Myocyte (in vitro differentiated cells): ENCODE measurements around the gene IGHMBP2. TPM values are rescaled to one million over a fixed set of nuclear protein-coding genes. Genes with fewer than 3 reads are reported as not detected.
"Not testable (repeated sequence)": the region's sequence is repeated elsewhere in the genome, so short reads cannot be mapped to it uniquely, and the experiment has no call there.

Source experiments
- DNase-seq: peaks from one replicate; pipeline ENCODE4 v3.0.0-alpha.2; 2012; ENCODE audit warnings: low read depth
- total RNA-seq: library from RNA; depleted of rRNA; stranded (reverse); fragments of >200 nt; gene quantifications from 2 replicates; pipeline ENCODE4 v1.2.3, GENCODE V29; 2014

IGHMBP2 gene
- total RNA-seq, 1 donor from 2014 or later = 9.7 TPM

DNA sequence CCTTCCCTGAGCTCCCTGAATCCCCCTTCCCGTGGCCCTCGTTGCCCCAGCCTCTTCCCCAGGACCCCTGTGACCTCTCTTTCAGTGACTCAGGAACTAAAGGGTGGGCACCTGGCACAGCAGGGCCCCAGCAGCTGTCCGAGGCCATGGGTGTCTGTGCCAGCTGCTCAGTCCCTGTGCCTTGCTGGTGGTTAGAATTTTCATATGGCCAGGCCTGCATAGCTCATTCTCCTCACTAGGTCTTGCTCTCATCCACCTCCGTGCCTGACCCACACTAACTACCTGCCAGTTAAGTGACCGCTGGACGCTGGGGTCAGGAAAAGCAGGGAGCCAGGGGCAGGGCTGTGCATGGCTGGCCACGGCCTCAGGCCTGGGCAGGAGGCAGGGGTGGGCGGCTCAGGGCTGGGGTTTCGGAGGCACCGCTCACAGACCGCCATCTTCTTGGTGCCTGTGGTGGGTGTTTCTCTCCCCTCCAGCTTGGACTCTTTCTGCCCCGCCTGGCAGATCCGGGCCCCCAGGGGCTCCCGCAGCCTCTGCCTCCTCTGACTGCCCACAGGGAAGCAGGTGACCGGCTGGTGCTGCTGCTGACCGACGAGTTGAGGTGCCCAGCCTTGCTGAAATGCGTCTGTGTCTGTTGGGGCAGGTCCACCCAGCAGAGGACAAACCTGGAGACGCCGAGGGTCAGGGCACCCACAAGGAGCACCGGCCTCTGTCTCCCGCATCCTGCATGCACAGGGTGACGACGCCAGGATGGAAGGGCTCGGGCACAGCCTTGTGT lies 56.8 kb downstream of the IGHMBP2 start:
- peak; percentile 62 for DNase-seq

DNA sequence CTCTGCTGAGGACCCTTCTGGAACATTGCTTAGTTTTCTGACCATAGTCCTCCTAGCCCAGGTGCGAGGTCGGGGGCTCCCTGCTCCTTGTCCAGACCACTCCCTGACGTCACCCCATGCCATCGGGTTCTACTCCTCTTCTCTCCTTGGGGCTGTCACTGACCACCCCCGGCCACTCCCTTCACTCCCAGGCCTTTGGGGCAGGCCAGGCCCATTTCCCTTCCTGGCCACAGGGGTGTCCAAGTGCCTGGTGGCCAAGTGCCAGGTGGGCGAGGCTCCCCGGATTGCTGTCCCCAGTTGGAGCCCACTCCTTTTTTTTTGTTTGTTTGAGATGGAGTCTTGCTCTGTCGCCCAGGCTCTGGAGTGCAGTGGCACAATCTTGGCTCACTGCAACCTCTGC lies 57.6 kb downstream of the IGHMBP2 start:
- DNase-seq = no peak

DNA sequence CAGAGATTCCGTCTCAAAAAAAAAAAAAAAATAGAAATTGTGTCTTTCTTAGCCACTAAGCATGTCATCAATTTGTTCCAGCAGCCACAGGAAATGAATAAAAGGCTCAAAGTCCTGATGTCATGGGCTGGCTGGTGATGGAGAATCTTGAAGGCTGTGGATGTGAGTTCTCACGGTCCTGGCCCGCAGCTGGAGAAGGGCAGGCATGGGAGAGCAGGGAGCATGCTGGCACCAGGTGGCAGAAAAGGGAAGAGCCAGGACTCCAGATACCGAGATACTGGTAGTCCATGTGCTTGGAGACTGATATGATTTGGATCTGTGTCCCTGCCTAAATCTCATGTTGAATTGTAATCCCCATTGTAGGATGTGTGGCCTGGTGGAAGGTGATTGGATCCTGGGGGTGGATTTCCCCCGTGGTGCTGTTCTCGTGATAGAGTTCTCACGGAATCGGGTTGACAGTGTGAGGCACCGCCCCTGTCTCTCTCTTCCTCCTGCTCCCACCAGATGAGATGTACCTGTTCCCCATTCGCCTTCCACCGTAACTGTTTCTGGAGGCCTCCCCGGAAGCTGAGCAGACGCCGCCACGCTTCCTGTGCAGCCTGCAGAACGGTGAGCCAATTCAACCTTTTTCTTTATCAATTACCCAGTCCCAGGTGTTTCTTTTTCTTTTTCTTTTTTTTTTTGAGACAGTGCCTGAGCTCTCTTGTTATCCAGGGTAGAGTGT lies 59.0 kb downstream of the IGHMBP2 start:
- no peak for DNase-seq

DNA sequence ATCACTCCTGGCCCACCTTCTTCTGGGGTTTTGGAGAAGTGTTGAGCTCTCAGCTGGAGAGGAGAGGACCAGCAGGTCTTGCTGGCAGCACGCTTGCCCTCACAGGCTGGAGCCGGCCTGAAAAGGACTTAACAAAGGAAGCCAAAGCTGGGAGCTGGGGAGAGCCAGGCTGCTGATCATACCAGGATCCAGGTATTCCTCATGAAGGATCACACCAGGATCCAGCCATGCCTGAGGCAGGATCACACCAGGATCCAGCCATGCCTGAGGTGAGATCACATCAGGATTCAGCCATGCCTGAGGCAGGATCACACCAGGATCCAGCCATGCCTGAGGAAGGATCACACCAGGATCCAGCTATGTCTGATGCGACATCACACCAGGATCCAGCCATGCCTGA lies 60.1 kb downstream of the IGHMBP2 start:
- DNase-seq = no peak

DNA sequence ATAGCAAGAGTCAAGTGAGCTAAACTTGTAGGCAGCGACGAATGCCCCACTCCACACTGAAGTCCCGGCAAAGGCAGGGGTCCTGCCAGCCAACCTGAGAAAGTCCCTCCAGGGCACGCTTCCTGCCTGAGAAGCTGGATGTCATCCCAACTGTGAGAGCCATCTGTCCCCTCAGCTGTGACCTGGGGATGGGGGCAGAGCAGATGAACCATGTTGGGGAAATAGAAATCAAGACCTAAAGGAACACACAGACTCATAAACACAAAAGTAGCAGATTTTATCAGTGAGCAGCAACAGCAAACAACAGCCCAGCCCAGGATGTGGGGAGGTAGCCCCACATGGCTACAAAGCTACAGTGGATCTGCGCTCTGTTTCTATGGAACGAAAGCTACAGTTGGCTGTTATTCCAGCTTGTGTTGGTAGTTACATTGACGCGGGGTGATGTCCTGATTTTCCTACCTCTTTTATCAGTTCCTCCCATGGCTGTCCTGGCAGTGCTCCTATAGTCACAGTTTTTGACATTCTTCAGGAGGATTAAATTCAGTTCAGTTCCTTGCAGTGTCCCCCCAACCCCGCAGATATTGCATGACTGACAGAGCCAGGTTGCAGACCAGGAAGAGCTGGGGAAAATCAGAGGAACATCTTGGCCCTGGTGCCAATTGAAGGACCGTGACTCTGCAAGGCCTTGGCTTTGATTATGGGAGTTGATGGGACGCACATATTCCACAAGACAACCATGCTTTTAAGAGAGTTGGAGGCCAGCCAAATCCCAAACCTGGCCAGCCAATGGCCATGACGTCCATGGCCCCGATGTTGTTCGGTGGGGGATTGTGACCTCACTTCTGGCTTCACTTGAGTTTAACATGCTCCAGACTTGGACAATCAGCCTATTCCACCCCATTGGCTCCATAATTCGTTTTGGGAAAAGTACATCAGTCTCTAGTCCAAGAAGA lies 62.5 kb downstream of the IGHMBP2 start:
- no peak for DNase-seq

DNA sequence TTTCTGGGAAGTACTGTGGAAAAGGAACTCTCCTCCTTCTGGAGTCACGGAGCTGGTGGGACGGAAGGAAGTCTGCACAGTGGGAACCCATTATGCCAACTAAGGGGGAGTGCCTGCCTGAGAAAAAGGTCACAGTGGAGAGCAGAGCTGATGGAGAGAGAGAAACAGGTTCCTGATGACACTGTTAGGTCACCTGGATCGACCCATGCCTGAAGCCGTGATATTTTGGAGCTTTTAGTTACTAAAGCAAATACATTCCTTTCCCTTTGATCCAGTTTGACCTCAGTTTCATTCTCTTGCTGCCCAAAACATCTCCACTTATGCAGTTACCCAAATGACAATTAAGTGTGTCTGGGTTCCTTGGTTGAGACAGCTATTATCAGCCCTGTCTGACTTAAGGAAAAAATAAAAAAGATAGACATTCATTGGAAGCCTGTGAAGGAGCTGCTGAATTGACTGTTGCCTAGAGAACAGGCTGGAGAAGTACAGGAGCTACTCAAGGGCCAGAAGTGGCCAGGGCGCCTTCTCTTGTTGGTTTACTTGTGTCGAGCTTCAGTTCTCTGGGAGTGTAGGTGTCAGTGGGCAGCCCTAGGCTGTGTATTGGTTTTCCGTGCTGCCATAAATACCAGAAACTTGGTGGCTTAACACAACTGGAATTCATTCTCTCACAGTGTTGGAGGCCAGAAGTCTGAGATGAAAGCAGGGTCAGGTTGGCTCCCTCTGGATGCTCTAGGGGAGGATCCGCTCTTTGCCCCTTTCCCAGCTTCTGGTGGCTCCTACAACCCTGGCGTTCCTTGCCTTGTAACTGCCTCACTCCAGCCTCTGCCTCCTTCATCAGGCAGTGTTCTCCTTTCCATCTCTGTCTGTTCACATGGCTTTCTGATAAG lies 63.4 kb downstream of the IGHMBP2 start:
- DNase-seq = no peak

DNA sequence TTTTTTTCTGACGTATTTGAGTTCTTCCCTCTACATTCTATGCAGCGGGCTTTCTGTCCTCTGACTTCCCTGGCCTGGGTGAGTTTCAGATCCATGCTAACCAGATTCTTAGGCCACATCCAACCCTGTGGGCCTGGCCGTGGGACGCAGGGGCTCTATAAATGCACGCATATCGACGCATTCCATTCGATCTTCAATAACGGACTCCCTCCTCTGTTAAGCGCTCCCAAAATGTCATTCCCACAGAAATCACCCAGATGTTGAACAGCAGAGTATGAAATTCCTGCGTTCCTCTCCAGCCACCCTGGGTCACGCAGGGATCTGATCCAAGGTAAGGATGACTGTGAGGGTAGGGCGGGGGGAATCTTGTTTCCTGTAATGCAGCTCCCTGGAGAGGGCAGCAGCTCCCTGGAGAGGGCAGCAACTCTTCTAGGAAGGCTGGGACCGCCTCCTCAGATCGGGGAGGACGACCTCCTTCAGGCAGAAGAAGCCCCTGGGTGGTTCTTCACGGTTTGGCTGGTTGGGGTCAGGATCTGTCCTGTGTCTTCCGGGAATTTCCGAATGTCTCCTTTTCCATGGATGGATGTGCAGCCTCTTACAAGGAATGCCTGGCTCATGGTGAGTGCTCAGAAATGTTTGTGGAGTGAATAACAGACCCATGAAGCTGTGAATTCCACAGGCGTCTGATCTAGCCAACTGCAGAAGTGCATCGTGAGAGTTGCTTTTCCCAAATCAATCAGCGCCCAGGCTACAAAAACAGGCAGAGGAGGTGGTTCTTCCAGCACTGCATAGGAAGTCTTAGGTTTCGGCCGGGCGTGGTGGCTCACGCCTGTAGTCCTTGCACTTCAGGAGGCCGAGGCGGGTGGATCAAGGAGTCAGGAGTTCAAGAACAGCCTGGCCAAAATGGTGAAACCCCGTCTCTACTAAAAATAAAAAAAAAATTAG lies 64.9 kb downstream of the IGHMBP2 start:
- DNase-seq = no peak

DNA sequence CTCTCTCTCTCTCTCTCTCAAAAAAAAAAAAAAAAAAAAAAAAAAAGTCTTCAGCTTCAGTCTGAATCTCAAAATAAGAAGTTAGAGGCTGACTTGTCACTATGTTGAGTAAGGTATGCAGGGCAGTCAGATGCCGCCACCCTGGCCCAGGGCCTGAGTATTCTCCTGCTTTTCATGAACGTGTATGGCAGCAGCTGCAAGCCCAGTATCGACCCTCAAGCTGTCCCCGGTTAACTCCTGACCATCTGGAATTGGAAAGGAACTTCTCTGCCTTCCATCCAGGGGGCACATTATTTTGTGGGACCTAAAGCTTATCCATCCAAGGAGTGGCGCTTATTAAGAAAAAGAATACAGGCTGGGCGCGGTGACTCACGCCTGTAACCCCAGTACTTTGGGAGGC lies 65.7 kb downstream of the IGHMBP2 start:
- no peak for DNase-seq

DNA sequence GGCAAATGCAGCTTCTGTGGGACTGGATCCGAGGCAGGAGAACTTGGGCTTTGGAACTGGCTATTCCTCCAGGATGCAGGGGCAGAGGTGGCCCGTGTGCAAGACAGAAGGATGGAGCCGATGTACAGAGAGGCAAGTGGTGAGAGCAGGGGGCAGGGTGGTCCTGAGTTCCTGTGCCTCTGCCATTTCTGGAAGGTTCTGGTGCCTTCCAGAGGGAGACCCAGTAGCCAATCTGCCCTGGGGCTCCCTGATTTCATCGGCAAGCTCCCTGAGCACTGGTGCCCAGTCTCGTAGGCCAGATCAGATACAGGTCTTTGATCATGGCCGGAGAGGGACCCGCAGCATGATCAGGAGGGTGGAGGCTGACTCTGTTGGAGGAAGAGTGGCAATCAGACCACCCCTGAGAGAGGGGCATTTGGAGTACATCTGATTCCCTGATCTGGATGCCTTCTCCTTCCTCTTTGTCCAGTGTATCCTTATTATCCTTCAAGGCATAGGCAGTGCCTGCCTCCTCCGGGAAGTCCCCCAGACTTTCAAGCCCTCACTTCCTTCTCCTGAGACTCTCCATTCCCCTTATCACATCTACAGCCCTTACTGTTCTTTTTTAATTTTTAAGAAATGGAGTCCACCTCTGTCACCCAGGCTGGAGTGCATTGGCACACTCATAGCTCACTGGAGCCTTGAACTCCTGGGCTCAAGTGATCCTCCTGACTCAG lies 67.4 kb downstream of the IGHMBP2 start:
- no peak for DNase-seq

DNA sequence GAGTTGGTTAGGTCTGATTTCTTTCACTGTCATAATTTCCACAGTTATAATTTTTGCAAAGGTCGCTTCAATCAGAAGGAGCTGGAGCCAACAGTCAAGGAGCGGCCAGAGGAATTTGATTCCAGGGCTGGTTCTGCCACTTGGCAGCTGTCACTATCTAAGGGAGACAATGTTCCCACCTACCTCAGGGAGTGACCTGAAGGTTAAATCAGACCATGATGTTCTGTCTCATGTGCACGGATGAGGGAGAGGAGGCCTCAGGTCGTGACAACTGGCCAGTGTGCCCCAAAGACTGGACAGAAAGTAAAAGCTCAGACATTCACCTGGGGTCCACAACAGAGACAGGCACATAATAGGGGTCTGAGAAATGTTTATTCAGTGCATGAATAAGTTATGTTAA lies 69.5 kb downstream of the IGHMBP2 start:
- DNase-seq = no peak

DNA sequence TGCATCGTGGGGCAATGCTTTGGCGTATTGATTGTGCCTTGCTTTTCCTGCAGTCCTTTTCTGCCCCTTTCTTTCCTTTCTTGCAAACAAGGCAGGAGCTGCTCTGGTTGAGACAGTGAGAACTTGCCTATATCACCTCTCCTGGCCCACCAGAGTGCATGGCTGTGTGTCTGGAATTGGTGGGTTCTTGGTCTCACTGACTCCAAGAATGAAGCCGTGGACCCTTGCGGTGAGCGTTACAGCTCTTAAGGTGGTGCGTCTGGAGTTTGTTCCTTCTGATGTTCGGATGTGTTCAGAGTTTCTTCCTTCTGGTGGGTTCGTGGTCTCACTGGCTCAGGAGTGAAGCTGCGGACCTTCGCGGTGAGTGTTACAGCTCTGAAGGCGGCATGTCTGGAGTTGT lies 70.0 kb downstream of the IGHMBP2 start:
- not testable (repeated sequence) for DNase-seq

DNA sequence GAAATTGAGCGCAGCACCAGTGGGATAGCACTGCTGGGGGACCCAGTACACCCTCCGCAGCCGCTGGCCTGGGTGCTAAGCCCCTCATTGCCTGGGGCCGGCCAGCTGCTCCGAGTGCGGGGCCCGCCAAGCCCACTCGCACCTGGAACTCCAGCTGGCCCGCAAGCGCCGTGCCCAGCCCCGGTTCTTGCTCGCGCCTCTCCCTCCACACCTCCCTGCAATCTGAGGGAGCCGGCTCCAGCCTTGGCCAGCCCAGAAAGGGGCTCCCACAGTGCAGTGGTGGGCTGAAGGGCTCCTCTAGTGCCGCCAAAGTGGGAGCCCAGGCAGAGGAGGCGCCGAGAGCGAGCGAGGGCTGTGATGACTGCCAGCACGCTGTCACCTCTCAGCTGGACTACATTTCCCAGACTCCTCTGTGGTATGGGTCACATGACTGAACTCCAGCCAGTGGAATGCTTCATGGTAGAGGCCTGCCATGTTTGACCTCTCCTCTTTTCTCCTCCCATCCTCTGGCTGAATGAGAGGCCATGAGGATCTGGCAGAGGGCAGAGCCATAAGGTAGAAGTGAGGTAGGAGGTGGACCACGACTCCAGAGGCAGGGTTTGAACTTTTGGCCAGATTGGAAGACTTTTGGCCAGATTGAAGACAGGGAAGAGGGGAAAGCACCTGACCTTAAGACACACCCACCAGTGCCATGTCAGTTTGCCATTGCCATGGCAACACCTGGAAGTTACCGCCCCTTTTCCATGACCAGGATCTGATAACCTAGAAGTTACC lies 70.9 kb downstream of the IGHMBP2 start:
- DNase-seq = no peak

DNA sequence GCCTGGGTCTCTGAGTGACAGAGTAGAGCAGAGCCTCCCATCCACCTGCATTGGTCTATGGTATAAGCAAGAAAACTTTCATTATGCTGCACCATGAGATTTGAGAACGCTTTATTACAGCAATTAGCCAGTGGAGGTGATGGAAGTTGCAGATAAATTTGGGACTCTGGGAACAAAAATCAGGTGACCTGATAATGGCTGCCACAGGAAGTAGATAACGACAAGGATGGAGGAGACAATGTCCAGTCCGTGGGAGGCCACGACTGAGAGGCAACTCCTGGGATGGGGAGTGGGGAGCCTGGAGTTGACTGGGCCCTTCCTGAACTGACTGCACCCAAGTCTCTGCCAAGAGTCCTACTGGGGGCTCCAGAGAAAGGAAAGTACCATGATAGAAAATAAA lies 72.4 kb downstream of the IGHMBP2 start:
- DNase-seq = no peak

DNA sequence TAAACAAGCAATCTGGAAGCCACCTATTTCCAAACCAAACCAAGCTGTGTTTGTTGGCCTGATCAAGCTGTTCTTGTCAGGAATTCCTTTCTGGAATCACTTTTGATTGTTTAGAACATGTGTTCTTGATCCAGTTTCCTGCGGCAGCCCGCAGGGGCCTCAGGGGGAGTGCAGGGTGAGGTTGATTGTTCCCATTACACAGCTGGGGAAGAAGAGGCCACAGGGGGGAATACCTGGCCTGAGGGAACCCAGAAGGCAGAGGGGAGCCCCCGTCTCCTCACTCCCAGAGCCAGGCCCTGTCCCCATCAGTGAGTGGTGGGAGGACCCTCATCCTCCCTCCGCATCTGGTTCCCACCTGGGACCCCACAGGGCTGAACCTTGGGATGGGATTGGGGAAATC lies 72.9 kb downstream of the IGHMBP2 start:
- DNase-seq = peak; percentile 14

DNA sequence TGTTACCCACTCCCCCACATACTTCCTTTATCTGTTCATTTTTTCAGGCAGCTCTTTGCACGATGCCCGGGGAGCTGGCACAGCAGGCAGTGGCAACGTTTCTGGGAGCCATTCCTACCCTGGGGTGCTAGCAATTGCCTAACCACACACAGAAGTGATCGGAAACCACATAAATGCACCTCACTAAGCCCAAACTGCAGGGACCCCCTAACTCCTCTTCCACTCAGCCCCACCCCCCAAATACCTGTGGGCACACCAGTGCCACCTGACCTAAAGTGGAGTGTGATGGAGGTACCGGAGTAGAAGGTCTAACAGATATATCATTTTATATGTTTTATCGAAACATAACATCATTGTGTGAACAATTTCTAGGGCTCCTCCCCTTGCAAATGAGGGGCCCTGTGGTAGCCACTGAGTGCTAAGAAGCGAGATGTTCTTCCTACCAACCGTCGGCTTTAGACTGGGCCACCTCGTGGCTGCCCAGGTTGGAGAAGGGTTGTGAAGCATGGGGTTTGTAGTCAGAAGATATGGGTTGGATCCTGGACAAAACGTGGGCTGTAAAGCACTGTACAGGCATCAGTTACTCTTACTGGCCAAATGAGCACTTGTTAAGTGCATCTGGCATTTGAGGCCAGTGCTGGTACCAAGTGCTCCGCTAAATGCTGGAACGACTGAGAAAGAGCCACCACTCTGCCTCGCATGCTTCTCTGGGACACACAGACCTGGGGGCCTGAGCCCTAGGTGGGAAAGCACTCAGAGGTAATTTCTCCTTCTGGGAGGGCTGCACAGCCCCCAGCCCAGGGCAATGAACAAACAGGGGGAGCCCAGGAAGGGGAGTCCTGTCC lies 74.3 kb downstream of the IGHMBP2 start:
- DNase-seq = no peak

DNA sequence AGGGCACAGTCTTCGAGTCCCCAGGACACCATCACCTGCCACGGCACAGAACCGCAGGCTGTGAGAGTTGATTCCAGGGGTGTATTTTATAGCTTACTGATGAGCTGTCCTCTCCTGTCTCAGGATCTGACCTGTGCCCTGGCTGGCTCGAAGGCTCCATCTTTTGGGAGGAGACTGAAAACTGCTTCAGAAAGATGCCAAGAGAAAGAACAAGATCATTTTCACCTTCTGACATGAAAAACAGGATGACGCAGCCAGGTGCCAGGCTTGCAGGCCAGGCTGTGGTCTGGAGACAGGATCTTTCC lies 74.9 kb downstream of the IGHMBP2 start:
- no peak for DNase-seq

DNA sequence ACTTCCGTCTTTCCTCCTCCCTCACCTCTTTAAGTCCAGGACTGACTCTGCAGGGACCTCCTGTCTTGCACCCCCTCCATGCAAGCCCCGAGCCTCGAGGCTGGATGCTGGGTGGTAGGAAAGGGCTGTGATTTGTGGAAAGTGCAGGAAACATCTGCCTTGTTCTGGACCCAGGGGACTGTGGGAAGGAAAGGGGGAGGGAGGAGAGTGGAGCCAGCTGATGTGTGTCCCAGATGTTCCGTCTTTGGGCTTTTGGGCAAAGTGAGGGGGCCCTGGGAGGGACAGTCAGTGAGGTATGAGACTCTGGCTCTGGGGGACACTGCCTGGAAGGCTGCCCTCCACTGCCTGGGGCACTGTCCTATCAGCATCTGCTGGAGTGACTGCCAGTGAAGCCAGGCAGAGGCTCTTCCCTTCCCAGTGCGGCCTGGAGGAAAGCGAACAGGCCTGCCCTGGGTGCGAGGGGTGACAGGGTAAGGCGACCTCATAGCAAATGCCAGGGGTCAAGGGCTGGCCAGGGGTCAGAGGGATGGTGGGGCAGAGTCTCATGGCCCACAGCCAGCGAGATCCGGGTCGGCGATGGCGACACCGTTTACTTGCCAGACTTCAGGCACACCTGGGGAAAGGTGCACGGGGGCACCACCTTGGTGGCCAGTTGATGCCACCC lies 75.4 kb downstream of the IGHMBP2 start:
- DNase-seq = no peak
